Stimulated activated memory B cell treated with anti-CD40 and anti-IgM and Interleukin-4, amounts not matched to agents 10 μg/mL and 1 μg/mL and 100 μg/mL, for 72 hours (primary cell): ENCODE measurements around the gene LIX1L.
A peak's percentile ranks its signal among the peaks of the same experiment; 100 is the strongest.
"Not testable (repeated sequence)": the region's sequence is repeated elsewhere in the genome, so short reads cannot be mapped to it uniquely, and the experiment has no call there.

Experiments
- ATAC-seq: fragments of 150-1000 bp; cut with Tn5 transposase; 2 replicates; pipeline ENCODE4 v1.10.0; 2021
- H3K27ac Mint-ChIP-seq: one replicate; pipeline ENCODE4 v1.8.0; 2022; ENCODE audit warnings: mild to moderate bottlenecking, mixed read lengths
- H3K27me3 Mint-ChIP-seq: one replicate; pipeline ENCODE4 v1.8.0; 2022; ENCODE audit warnings: mixed read lengths
- H3K36me3 Mint-ChIP-seq: one replicate; pipeline ENCODE4 v1.8.0; 2022; ENCODE audit warnings: mixed read lengths
- H3K4me1 Mint-ChIP-seq: one replicate; pipeline ENCODE4 v1.8.0; 2022; ENCODE audit warnings: mixed read lengths
- H3K4me3 Mint-ChIP-seq: one replicate; pipeline ENCODE4 v1.8.0; 2022; ENCODE audit warnings: mild to moderate bottlenecking, moderate library complexity, mixed read lengths
- H3K9me3 Mint-ChIP-seq: one replicate; pipeline ENCODE4 v1.8.0; 2022; ENCODE audit warnings: mixed read lengths

Gene LIX1L

DNA sequence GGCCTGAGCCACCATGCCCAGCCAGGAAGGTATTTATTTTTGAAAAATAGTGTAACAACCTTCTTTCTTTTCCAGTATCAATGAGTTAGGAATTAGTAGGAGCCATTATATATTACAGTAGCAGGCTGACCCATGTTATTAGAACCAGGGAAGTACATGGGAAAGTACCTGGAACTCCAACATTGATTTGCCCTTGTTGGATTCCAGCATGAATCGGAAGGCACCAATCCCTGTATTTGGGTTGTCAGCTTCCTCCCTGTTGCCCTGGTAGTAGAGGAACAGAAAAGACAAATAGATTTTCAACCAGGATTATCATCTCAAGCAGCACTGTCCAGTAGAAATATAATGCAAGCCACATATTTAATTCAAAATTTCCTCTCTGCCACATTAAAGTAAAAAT, 20.4 kb downstream of the LIX1L start:
- Mint-ChIP-seq H3K9me3 (no peaks in the 10 kb centered on the region), H3K27ac (no peak overlapping the region), H3K4me1 (peaks cover 20% of the 10 kb centered on the region), H3K4me3 (no peak overlapping the region), H3K27me3 (no peaks in the 10 kb centered on the region), H3K36me3 (peaks cover 37% of the 10 kb centered on the region)
- no peak for ATAC-seq

GRCh38 chr1:145936247-145936646, 21.6 kb downstream of the LIX1L start:
- Mint-ChIP-seq H3K9me3 (no peaks in the 10 kb centered on the region), H3K27ac (no peak overlapping the region), H3K4me3 (no peak overlapping the region), H3K4me1 (peaks cover 30% of the 10 kb centered on the region), H3K27me3 (no peaks in the 10 kb centered on the region), H3K36me3 (peaks cover 36% of the 10 kb centered on the region)
- ATAC-seq, result no peak

DNA sequence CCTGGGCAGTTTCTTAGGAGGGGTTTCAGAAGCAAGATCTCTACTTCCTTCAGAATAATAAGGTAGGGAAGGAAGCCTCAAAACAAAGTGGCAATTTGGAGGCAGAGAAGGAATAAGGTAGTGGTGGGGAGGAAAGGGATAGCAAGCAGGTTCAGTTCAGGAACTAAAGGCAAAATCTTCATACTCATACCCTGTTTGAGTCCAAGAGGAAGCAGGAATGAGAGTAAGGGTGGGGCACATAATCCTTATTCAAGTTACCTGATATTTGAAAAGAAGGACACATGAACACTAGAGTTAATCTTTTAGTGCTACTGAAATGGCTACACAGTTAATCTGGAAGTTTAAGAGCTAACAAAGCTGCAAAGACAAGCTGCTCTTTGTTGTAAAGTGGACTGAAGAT, 22.1 kb downstream of the LIX1L start:
- no peak for ATAC-seq
- H3K36me3 Mint-ChIP-seq, result peaks cover 36% of the 10 kb centered on the region
- H3K27me3 Mint-ChIP-seq, result no peaks in the 10 kb centered on the region
- H3K4me3 Mint-ChIP-seq, result no peak overlapping the region
- H3K9me3 Mint-ChIP-seq, result no peaks in the 10 kb centered on the region
- no peak overlapping the region for H3K27ac Mint-ChIP-seq
- H3K4me1 Mint-ChIP-seq, result peaks cover 34% of the 10 kb centered on the region

DNA sequence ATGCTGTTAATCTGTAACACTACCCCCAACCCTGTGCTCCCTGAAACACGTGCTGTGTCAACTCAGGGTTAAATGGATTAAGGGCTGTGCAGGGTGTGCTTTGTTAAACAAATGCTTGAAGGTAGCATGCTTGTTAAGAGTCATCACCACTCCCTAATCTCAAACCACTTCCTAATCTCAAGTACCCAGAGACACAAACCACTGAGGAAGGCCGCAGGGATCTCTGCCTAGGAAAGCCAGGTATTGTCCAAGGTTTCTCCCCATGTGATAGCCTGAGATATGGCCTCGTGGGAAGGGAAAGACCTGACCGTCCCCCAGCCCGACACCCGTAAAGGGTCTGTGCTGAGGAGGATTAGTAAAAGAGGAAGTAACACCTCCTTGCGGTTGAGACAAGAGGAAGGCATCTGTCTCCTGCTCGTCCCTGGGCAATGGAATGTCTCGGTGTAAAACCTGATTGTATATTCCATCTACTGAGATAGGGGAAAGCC, 25.3 kb downstream of the LIX1L start:
- not testable (repeated sequence) for ATAC-seq, H3K9me3 Mint-ChIP-seq, H3K27me3 Mint-ChIP-seq
- Mint-ChIP-seq H3K36me3 (peaks cover 36% of the 10 kb centered on the region), H3K4me1 (peaks cover 46% of the 10 kb centered on the region), H3K4me3 (peak overlapping the region; percentile 53), H3K27ac (peak overlapping the region; percentile 76)

DNA sequence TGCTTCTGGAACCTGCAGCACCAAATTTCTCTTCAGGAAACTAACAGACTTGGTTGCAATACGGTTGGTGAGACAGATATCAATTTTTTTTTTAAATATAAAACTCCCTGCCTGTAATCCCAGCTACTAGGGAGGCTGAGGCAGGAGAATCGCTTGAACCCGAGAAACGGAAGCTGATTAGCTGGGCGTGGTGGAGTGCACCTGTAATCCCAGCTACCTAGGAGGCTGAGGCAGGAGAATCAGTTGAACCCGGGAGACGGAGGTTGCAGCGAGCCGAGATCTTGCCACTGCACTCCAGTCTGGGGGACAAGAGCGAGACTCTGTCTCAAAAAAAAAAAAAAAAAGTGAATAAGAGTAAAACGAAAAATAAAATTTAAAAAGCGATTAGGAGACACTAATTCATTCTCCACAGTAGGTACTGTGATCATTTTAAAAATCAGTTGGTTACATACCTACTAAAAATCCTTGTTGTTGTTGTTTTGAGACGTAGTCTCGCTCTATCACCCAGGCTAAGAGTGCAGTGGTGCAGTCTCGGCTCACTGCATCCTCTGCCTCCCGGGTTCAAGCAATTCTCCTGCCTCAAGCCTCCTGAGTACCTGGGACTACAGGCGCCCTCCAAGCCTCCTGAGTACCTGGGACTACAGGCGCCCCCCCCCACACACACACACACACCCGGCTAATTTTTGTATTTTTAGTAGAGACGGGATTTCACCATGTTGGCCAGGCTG, 29.7 kb downstream of the LIX1L start:
- no peak for ATAC-seq
- no peaks in the 10 kb centered on the region for H3K9me3 Mint-ChIP-seq
- no peak overlapping the region for H3K4me3 Mint-ChIP-seq
- H3K36me3 Mint-ChIP-seq, result peaks cover 5% of the 10 kb centered on the region
- H3K27me3 Mint-ChIP-seq, result no peaks in the 10 kb centered on the region
- H3K27ac Mint-ChIP-seq, result no peak overlapping the region
- peaks cover 33% of the 10 kb centered on the region for H3K4me1 Mint-ChIP-seq

- Mint-ChIP-seq H3K27me3 (no peaks in the 10 kb centered on the region), H3K27ac (no peak within 1 kb of the TSS), H3K36me3 (peaks cover 5% of the 10 kb centered on the region), H3K9me3 (no peaks in the 10 kb centered on the region), H3K4me3 (no peak within 1 kb of the TSS), H3K4me1 (peaks cover 25% of the 10 kb centered on the region)
- ATAC-seq, result peak; percentile 100
These were observed 30.5 kb downstream of the LIX1L start, which contains the start of gene RBM8A for GRCh38 chr1:145927063-145927886. Gene RBM8A (minus strand): TSS chr1:145927484. CDS start chr1:145927426, 58 bp downstream.

DNA sequence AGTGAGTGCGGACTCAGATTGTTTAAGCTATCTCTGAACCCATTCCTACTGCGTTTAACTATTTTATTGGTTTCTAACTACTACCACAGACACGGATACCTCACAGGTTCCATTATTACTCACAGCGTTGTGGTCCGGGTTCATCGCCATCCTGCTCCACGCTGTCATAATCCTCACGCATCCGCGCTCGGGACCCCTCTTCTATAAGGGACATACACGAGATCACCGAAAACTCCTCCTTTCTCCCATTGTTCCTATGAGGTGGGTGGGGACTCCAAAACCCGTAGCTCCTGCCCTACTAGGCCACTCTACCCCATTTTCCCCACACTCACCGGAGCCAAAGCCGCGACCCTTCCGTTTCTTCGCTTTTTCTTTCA, 31.1 kb downstream of the LIX1L start:
- Mint-ChIP-seq H3K9me3 (no peaks in the 10 kb centered on the region), H3K27me3 (no peaks in the 10 kb centered on the region), H3K27ac (no peak overlapping the region), H3K4me1 (peaks cover 20% of the 10 kb centered on the region), H3K4me3 (no peak overlapping the region), H3K36me3 (peaks cover 3% of the 10 kb centered on the region)
- ATAC-seq, result no peak

- no peak for ATAC-seq
- Mint-ChIP-seq H3K27ac (no peak overlapping the region), H3K9me3 (no peaks in the 10 kb centered on the region), H3K27me3 (no peaks in the 10 kb centered on the region), H3K4me3 (no peak overlapping the region), H3K4me1 (peaks cover 31% of the 10 kb centered on the region), H3K36me3 (peaks cover 7% of the 10 kb centered on the region)
These were observed 35.6 kb downstream of the LIX1L start for GRCh38 chr1:145922266-145922665.

GRCh38 chr1:145920297-145920696, 37.5 kb downstream of the LIX1L start:
- H3K27me3 Mint-ChIP-seq, ATAC-seq, H3K9me3 Mint-ChIP-seq: not testable (repeated sequence)
- peaks cover 24% of the 10 kb centered on the region for H3K36me3 Mint-ChIP-seq
- H3K4me3 Mint-ChIP-seq, result peak overlapping the region; percentile 89
- H3K27ac Mint-ChIP-seq, result peak overlapping the region; percentile 80
- H3K4me1 Mint-ChIP-seq, result peaks cover 45% of the 10 kb centered on the region

DNA sequence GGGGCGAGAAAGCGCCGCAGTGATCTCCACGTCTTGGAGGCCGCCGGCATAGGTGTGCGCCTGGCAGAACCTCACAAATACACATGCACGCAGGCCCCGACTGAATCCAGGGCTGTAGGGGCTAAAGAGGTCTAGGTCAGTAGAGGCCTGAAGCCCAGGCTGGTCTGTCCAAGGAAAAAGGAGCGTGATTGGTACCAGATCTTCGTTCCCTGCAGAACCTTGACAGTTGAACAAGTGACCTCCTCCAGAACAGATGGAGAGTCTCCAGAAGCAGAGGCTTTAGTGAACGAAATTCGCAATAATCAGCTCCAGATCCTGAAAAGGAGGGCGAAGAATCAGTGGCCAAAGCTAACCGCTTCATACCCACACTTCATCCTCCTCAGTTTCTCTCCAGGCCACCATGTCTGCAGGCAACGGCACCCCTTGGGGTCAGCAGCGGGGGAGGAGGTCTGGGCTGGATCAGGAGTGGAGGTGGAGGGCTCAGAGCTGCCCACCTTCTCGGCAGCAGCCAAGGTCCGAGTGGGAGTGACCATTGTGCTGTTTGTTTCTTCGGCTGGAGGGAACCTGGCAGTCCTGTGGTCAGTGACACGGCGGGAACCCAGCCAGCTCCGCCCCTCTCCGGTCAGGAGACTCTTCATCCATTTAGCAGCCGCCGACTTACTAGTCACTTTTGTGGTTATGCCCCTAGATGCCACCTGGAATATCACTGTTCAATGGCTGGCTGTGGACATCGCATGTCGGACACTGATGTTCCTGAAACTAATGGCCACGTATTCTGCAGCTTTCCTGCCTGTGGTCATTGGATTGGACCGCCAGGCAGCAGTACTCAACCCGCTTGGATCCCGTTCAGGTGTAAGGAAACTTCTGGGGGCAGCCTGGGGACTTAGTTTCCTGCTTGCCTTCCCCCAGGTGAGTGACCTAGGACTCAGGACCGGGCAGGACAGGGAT, 38.6 kb downstream of the LIX1L start:
- Mint-ChIP-seq H3K27me3 (no peaks in the 10 kb centered on the region), H3K27ac (peak overlapping the region; percentile 80), H3K36me3 (peaks cover 34% of the 10 kb centered on the region), H3K4me1 (peaks cover 50% of the 10 kb centered on the region), H3K4me3 (peak overlapping the region; percentile 89), H3K9me3 (no peaks in the 10 kb centered on the region)
- no peak for ATAC-seq

GRCh38 chr1:145918144-145918991, 39.4 kb downstream of the LIX1L start, which contains the start of gene PEX11B:
Gene PEX11B (minus strand): TSS chr1:145918717. CDS start chr1:145918688, 29 bp downstream.
- no peaks in the 10 kb centered on the region for H3K9me3 Mint-ChIP-seq
- peaks cover 43% of the 10 kb centered on the region for H3K36me3 Mint-ChIP-seq
- ATAC-seq, result peak; percentile 96
- H3K27me3 Mint-ChIP-seq, result no peaks in the 10 kb centered on the region
- peak within 1 kb of the TSS; percentile 80 for H3K27ac Mint-ChIP-seq
- peaks cover 59% of the 10 kb centered on the region for H3K4me1 Mint-ChIP-seq
- H3K4me3 Mint-ChIP-seq, result peak within 1 kb of the TSS; percentile 89

DNA sequence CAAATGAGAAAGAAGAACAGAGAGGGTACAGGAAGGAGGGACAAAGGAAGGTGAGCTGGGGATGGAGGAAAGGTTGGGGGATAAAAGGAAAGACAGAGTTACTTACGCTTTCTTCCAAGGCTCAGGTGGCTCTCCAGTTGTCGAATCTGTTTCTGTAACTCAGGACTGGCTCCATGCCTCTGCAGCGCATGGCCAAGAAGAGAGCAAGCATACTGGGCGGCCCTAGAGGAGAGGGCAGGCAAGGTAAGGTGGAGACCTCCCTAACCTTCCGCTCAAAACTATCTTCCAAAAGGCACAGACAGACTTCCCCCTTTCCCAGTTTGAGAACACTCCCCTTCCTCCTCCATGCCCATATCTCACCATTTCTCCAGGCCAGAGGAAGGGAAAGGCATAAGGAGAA, 40.2 kb downstream of the LIX1L start:
- H3K36me3 Mint-ChIP-seq, result peaks cover 45% of the 10 kb centered on the region
- no peak for ATAC-seq
- H3K4me3 Mint-ChIP-seq, result peak overlapping the region; percentile 89
- H3K9me3 Mint-ChIP-seq, result no peaks in the 10 kb centered on the region
- peaks cover 66% of the 10 kb centered on the region for H3K4me1 Mint-ChIP-seq
- peak overlapping the region; percentile 80 for H3K27ac Mint-ChIP-seq
- H3K27me3 Mint-ChIP-seq, result no peaks in the 10 kb centered on the region

- H3K4me1 Mint-ChIP-seq, result peaks cover 74% of the 10 kb centered on the region
These were observed 41.1 kb downstream of the LIX1L start for GRCh38 chr1:145916745-145917144.

GRCh38 chr1:145912128-145912641, 45.6 kb downstream of the LIX1L start:
- no peaks in the 10 kb centered on the region for H3K9me3 Mint-ChIP-seq
- peaks cover 47% of the 10 kb centered on the region for H3K4me1 Mint-ChIP-seq
- no peaks in the 10 kb centered on the region for H3K27me3 Mint-ChIP-seq
- H3K27ac Mint-ChIP-seq, result peak overlapping the region; percentile 0
- peak; percentile 39 for ATAC-seq
- no peak overlapping the region for H3K4me3 Mint-ChIP-seq
- peaks cover 71% of the 10 kb centered on the region for H3K36me3 Mint-ChIP-seq

More at GRCh38 chr1:145916745-145917144, 41.1 kb downstream of the LIX1L start:
- Mint-ChIP-seq H3K27ac (peak overlapping the region; percentile 80), H3K36me3 (peaks cover 53% of the 10 kb centered on the region), H3K4me3 (peak overlapping the region; percentile 89), H3K9me3 (no peaks in the 10 kb centered on the region), H3K27me3 (no peaks in the 10 kb centered on the region)
- no peak for ATAC-seq
